GM18517 (cell line): Measurements from ENCODE around the gene TNFAIP8L1.
A peak's percentile ranks its signal among the peaks of the same experiment; 100 is the strongest.

Experiments
- ATAC-seq: cut with Tn5 transposase; IDR thresholded peaks from one replicate; pipeline ENCODE4 v1.9.1; 2021; ENCODE audit warnings: mild to moderate bottlenecking, moderate library complexity; ENCODE audit not compliant: unreplicated experiment

TNFAIP8L1 gene

DNA sequence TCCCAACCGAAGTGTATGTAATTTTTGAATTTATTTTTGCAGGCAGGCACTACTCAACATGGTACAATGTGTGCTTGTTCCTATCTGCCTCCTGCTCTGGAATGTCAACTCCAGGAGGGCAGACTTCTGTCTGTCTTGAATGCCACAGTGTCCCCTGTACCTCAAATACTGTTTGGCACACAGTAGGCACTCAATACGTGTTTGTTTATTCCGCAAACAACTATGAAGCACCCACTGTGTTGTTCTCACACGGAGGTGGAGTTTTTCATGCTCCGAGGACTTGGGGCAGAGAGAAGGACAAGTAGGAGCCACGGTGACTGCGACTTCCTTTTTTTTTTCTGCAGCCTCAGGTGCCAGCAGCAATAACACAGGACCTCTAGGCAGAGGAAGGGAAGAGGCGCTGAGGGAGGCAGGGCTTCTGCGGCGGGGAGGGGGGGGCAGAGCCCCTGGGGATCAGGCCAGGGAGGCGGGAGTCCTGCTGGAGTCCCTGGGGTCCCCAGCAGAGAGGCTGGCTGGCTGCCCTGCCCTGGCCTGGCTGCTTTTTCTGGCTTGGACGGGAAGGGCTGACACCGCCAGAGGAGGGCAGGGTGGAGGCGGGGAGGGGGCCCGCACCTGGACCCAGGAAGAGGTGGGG lies 29.3 kb upstream of the TNFAIP8L1 start:
- no peak for ATAC-seq

DNA sequence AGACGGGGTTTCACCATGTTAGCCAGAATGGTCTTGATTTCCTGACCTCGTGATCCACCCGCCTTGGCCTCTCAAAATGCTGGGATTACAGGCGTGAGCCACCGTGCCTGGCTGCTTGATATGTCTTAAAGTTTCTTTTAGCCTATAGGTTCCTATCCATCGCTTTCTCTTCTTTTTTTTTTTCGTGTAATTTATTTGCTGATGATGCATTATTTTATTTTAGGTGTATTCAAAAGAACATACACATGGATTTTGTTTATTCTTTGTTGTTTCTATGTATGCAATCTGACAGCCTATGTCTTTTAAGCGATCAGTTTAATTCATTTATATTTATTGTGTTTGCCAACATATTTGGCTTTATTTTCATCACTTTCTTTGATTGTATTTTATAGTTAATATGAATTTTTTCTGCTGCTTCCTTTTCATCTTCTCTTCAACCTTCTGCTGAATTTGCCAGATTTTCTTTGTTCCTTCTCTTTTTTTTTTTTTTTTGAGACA lies 26.0 kb upstream of the TNFAIP8L1 start:
- no peak for ATAC-seq

DNA sequence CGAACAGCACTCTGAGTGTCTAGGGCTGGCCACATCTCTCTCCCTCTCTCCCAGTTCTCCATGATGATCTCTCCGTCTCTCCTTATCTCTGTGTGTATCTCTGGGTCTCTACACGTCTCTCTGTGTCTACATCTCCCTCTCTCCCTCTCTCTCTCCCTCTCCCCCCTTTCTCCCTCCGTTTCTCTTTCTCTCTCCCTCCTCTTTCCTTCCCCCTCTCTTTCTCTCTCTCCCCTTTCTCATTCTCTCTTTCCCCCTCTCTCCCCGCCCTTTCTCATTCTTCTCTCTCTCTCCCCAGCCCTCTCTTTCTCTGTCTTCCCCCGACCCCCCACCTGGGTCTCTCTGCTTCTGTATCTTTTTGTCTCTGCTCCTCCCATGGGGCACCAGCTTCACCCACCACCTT lies 21.3 kb upstream of the TNFAIP8L1 start:
- no peak for ATAC-seq

DNA sequence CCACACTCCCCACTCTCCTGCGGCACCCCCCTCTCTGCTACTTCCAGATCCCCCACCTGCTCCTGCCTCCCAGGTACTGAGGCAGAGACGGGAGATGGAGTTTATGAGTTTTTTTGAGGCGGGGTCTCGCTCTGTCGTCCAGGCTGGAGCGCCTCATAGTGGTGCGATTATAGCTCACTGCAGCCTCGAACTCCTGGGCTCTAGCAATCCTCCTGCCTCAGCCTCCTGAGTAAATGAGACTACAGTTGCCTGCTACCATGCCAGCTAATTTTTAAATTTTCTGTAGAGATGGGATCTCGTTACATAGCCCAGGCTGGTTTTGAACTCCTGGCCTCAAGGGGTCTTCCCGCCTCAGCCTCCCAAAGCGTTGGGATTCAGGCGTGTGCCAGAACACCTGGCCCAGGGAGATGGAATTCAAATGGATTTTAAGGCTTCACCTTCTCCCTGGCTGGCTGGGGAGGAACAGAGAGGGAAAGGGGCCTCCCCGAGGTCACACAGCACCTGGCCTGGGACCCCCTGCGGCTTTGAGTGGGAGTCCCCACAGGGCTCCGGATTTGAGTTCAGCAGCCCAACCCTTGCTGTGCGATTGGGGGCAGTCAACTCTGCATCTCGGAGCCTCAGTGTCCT lies 19.5 kb upstream of the TNFAIP8L1 start:
- ATAC-seq = no peak

DNA sequence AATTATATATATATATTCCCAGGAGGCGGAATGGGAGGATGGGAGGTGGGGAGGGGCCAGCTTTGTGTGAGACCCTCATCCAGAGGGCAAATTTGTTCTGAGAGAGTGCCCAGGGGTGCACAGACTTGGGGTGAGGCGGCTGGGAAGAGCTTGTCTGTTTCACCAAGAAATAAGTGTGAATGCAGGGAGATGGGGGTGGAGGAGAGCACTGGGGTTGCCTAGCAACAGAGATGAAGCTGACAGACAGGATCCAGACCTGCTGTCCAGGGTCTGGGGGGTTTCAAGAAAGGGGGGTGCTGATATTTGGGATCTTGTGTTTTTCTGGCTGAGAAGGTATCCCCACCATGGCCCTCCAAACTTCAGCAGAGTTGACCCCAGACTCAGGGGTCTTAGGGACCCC lies 18.6 kb upstream of the TNFAIP8L1 start:
- no peak for ATAC-seq

DNA sequence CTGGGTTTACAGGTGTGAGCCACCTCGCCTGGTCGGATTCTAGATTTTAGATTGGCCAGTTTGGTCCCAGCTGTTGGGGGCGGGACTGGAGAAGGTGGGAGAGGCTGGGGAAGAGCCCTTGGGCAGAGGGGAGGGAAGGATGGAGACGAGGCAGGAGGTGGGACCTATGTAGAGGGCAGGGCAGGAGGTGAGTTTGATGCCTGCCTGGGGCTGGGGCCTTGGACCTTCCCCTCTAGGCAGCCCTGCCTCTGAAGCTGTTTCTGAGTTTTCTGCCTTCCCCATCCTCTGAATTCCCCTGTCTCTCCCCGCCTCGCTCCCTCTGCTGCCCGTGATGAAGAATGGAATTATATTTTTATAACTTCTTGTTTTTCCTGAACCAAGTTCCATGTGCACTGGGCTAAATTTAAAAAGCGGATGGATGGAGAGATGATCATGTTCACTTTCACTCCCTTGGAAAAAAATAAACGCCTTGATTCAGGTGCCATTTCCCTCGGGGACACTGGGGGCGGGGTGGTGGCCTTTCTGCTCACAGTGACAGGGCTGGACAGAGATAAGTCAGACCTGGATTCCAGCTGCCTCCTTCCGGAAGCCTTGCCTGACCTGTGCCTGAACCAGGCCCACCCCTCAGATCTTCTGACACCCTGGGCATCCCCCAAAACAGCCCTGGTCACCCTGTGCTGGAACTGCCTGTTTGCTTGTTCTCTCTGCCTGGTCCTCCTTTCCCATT lies 16.5 kb upstream of the TNFAIP8L1 start:
- ATAC-seq = no peak

DNA sequence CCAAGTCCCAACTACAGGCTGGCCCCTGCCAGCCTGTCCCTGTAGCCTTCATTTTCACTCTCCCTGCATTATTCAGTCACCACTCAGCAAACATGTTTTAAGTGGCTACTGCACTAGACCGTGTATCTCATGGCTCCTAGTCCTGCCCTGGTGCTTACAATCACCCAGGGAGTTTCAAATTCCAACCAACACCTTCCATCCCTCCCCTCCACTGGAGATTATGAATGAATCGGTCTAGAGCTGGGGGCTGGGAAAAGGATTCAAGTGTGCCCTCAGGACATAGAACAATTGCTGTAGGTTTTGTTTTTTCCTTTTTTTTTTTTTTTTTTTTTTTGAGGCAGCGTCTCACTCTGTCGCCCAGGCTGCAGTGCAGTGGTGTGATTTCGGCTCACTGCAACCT lies 15.0 kb upstream of the TNFAIP8L1 start:
- no peak for ATAC-seq

DNA sequence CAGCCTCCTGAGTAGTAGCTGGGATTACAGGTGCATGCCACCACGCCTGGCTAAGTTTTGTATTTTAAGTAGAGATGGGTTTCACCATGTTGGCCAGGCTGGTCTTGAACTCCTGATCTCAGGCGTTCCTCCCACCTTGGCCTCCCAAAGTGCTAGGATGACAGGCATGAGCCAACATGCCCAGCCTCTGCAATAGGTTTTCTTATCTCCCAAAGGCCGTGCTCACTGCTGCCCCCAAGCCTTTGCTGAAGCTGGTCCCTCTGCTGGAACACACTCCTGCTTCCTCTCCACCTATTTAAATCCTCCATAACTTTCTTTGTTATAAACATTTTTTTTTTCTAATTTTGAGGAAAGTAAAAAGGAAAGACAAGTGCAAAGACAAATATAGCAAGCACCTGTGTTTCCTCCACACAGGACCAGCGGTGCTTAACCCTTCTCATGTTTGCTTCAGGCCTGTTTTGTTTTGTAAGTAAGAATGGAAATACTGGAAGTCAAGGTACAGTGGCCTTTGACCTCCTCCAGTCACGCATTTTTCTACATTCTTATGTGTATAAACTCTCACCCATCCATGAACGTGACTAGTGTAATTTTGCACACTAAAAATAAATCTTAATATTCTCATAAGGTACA lies 14.5 kb upstream of the TNFAIP8L1 start:
- ATAC-seq = no peak

DNA sequence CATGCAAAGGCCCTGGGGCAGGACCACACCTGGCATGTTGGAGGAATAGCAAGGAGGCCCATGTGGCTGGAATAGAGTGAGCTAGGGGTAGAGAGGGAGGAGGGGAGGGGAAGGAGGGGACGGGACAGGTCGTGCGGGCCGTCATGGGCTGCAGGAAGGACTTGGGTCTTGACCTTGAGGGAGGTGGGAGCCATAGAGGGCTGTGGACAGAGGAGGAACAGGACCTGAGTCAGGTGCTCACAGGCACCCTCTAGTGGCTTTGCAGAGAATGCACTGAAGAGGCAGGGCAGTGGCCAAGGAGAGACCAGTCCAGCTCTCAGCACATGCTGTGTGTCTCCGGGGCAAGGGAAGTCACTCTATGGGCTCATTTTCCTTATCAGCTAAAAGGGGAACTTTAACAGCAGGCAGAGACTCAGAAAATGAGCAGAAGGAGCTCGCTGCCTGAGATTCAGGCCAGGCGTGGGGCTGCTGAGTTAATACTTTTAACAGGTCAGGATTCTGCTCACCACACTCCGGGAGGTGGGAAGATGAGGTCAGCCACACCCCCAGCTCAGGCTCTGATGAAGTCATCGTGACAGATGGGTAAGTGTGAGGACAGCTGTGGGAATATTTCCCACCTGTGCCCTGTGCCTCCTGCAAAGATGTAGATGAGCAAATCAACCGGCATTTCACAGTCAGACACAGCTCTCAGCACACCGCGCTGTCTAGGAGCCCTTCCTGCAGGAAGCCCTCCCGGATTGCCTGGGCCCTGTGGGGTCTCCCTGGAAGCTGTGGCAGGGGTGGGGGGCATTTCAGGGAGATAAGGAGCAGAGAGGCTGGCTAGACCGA lies 6.0 kb upstream of the TNFAIP8L1 start:
- no peak for ATAC-seq

DNA sequence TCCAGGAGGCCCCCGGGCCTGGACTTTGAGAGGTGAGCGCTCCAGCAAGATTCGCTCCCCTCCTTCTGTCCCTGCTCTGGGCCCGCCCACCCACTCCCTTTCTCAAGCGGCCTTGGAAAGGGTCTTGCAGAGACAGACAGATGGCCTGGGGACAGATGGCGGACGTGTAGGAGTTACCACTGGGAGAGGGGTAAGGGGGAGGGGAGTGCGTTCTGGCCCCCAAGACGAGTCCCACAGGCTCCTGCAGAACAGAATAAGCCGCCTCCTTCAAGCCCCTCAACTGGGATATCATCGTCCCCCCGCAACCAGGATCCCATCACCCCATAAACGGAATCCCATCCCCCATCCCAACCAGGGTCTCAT lies 3.6 kb upstream of the TNFAIP8L1 start:
- ATAC-seq = no peak

DNA sequence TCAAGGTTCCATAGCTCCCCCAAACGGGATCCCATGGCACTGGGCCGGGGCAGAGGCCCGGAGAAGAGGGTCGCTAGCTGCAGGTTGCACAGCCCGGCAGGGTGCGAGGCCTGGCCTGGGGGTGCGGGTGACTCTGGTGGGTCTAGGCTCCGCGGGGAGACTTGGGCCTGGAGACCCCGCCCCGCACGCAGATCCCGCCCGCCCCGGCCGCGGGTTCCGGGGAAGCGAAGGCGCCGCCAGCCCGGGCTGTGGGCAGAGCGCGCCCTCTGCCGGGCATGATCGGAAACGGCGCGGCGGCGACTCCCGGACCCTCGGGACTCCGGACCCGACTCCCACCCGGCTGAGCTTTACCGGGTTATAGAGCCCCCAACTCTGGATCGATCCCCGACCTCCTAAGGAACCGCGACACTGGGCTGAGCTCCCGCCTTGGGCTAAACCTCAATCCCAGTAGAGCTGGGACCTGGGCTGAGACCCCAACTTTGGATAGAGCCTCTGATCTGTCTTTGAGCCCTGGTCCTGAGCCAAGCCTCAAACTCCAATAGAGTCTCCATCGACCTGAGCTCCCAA lies 3.1 kb upstream of the TNFAIP8L1 start:
- no peak for ATAC-seq

DNA sequence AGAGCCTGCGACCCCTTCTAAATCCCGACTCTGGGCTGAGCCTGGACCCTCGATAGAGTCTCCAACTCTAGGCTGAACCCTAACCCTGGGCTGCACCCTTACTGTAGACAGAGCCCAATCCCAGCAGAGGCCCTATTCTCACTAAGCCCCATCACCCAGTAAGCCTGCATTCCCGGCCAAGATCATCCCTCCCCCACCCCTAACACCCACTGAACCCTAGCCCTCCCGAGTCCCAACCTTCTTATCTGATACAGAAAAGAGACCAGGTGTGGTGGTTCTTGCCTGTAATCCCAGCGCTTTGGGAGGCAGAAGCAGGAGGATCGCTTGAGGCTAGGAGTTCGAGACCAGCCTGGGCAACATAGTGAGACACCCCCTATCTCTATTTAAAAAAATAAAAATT lies 2.6 kb upstream of the TNFAIP8L1 start:
- no peak for ATAC-seq

DNA sequence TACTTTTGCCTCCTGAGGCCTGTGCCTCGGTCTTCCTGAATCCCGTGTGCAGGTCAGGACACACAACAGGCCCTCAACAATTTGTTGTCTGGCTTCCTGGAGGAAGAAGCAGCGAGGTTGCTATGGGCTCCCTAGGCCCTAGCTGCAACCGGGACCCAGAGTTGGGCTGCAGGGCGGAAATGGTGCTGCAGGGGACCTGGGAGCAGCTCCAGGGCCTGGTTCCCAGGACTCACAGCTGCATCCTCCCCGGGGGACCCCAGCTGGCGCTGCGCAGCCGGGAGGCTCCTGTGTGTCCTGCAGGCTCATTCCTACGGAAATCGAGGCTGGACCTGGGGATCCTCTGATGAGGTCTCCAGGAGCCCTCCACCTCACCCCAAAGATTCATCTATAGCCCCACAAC lies 999 bp upstream of the TNFAIP8L1 start:
- ATAC-seq = no peak

DNA sequence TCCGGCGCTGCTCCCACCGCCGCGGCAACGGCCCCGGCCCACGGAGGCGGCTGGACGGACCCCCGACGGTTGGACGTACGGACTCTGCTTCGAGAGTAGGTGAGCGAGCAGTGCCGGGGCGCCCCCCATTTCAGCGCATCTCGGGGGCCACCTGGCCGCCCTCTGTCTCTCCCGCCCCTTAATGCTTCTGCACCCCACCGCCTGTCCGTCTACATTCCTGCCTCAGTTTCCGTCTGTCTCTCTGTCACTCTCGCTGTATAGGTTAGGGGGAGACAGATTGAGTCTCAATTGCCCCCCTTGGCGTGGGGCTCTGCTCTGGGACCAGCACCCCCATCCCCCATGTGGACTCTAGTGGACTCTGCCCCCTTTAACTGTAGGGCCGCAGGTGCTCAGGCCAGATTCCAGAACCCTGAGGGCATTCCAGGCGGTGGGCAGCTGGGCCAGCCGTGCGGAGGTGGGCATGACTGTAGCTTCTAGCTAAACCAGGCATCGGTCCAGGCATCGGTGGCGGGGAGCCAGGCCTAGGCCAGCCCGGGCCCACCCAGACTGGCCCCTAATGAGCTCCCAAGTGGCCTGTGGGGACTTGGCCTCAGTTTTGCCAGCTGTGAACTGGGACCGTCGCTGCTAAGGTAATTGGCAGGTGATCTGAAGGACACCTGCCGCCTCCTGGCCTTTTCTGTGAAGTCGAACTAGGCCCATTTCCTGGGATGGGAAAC lies 373 bp downstream of the TNFAIP8L1 start:
- ATAC-seq = peak; percentile 18

DNA sequence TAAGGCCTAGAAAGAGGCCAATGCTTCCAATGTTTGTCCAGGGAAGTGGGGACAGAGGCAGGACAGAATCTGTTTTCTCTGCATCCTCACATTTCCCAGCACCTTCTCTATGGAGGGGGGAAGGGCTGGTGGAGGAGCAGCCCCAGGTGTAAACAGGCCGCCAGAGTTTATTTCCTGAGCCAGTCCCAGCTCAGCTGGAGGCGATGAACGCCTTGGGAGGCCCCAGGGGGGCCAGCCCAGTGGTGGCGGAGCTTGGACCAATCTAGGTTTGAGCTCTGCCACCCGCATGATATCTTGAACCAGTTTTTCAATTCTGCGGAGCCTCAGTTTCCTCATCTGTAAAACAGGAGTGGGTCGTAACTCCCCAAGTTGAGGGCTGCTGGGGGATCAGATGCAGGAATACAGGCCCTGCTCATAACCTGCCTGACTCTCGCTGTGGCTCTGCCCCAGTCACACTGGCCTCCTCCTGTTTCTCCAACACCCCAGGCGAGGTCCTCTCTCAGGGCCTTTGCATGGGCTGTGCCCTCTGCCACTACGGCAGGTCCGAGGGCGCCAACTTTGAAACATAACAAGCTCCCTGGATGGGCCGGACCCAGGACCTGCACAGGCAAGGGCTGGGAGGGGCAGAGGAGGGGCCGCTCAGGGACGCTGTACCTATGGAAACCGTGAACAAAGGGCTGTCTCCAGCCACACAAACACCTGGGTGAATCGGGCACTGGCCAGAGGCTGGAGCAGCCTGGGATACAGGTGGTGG lies 1.1 kb downstream of the TNFAIP8L1 start:
- no peak for ATAC-seq

DNA sequence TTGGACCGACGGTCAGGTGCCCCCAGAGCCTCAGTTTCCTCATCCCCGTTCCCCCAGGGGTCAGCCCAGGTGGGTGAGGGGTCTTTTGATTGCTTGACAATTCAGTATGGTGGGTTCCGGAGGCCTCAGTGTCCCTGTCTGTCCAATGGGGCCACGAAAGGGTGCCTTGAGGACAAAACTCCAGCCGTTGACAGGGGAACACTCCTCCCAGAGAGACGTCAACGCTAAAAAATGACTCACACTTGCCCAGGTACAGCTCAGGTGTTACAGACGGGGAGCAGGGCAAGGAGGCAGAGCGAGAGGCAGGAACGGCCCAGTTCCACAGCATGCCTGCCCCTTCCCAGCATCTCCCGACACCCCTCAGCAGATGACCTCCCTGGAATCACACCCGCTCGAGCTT lies 1.8 kb downstream of the TNFAIP8L1 start:
- ATAC-seq = no peak

DNA sequence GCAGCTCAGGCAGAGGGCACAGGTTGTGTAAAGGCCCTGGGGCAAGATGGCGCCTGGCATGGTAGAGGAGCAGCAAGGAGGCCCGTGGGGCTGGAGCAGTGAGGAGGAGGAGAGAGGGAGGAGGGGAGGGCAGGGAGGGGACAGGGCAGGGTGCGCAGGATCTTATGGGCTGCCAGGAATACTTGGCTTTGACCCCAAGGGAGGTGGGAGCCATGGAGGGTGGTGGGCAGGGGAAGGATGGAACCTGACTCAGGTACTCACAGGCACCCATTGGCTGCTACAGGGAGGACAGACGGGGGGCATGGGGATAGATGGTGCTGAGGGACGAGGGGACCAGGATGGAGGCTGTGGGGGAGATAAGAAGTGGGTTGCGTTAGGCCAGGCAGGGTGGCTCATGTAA lies 3.3 kb downstream of the TNFAIP8L1 start:
- no peak for ATAC-seq

DNA sequence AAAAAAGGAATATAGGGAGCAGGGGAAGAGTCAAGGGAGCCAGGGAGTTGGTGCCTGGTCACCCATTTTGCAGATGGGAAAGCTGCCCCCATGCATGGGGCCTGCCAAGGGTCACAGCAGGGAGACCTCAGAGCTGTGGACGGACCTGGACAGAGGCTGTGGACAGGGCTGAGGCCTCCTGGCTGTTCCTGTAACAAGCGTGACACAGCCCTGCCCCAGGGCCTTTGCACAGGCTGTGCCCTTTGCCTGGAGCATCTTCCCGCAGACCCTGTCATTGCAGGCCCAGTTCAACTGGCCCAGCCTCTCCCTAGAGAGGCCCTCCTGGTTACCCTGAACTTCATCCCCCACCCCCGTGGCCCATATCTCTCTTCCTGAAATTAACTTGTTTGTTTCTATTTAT lies 6.4 kb downstream of the TNFAIP8L1 start:
- ATAC-seq = no peak
